Smooth muscle cell (in vitro differentiated cells): ENCODE measurements around the gene NDUFA5. TPM values are rescaled to one million over a fixed set of nuclear protein-coding genes. Genes with fewer than 3 reads are reported as not detected.
"Not testable (repeated sequence)": the region's sequence is repeated elsewhere in the genome, so short reads cannot be mapped to it uniquely, and the experiment has no call there.

Source experiments
- DNase-seq: peaks from one replicate; lab custom pipeline; 2025; ENCODE audit not compliant: unreplicated experiment; lab: John Stamatoyannopoulos, UW
- H2AFZ ChIP-seq: fragments of 200-600 bp; sonication (generic); 2 replicates; pipeline ENCODE4 v1.6.0; 2016; ENCODE audit warnings: antibody characterized with exemption, low read depth, mild to moderate bottlenecking
- H3F3A ChIP-seq: fragments of 200-600 bp; sonication (generic); 2 replicates; pipeline ENCODE4 v1.6.0; 2017; ENCODE audit warnings: antibody characterized with exemption, low read depth
- H3K27ac ChIP-seq: fragments of 200-600 bp; sonication (generic); 2 replicates; pipeline ENCODE4 v1.5.1; 2016; ENCODE audit warnings: low read depth, mild to moderate bottlenecking
- H3K27me3 ChIP-seq: fragments of 200-600 bp; sonication (generic); 2 replicates; pipeline ENCODE4 v1.6.1; 2016; ENCODE audit warnings: low read depth, mild to moderate bottlenecking
- H3K36me3 ChIP-seq: fragments of 200-600 bp; sonication (generic); 2 replicates; pipeline ENCODE4 v1.5.1; 2016; ENCODE audit warnings: low read depth
- H3K4me1 ChIP-seq: fragments of 200-600 bp; sonication (generic); 2 replicates; pipeline ENCODE4 v1.5.1; 2016; ENCODE audit warnings: low read depth
- H3K4me2 ChIP-seq: fragments of 200-600 bp; sonication (generic); 2 replicates; pipeline ENCODE4 v1.6.0; 2016; ENCODE audit warnings: mild to moderate bottlenecking
- H3K4me3 ChIP-seq: fragments of 200-600 bp; sonication (generic); 2 replicates; pipeline ENCODE4 v1.5.1; 2016; ENCODE audit warnings: mild to moderate bottlenecking
- H3K79me2 ChIP-seq: fragments of 200-600 bp; sonication (generic); 2 replicates; pipeline ENCODE4 v1.6.0; 2016; ENCODE audit warnings: low read depth, mild to moderate bottlenecking
- H3K9ac ChIP-seq: fragments of 200-600 bp; sonication (generic); 2 replicates; pipeline ENCODE4 v1.6.0; 2016; ENCODE audit warnings: low read depth
- H3K9me3 ChIP-seq: fragments of 200-600 bp; sonication (generic); replicated peaks from 2 replicates; pipeline ENCODE4 v1.5.1; 2016; ENCODE audit warnings: low read depth
- H4K20me1 ChIP-seq: fragments of 200-600 bp; sonication (generic); 2 replicates; pipeline ENCODE4 v1.6.0; 2016; ENCODE audit warnings: low read depth
- whole genome bisulfite sequencing: methylation state at CpG from one replicate; pipeline ENCODE4 v1.1.7; 2016; ENCODE audit warnings: low lambda C conversion rate; 5-methylcytosine and 5-hydroxymethylcytosine counted together
- polyA plus RNA-seq: library from polyadenylated mRNA; unstranded; fragments of >200 nt; fragmentation: Nextera tagmentation; extraction: Ambion mirVana; gene quantifications from 2 replicates; pipeline ENCODE4 v1.2.1, GENCODE V29; 2016
- total RNA-seq: library from RNA; depleted of rRNA; stranded (reverse); fragments of >200 nt; gene quantifications from 2 replicates; pipeline ENCODE4 v1.2.3, GENCODE V29; 2014
- TF ChIP-seq, protein P1 (sequence below): fragments of 200-600 bp; sonication (generic); IDR thresholded peaks from 2 replicates; pipeline ENCODE4 v1.5.1; 2017; ENCODE audit warnings: borderline replicate concordance, mild to moderate bottlenecking, antibody characterized with exemption; ENCODE audit not compliant: insufficient read depth, poor library complexity, severe bottlenecking

NDUFA5 gene
- total and polyA plus RNA-seq, 2 experiments from 2014 or later, result 94.9 to 108 TPM

DNA sequence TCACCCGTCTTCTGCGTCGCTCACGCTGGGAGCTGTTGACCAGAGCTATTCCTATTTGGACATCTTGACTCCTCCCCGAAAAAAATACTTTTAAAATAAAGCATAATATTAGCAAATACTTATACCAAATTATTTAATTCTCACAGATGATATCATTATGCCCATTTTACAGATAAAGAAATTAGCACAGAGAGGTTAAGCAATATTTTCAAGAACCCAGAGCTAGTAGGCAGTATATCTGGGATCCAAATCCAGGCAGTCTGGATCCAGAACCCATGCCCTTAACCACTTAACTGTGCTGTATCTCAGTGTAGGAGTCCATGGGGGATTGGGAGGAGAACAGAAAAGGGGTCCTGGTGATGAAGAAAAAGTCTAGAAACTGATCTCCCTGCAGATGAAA, 29.4 kb downstream of the NDUFA5 start:
- peak overlapping the region; percentile 70 for H2AFZ ChIP-seq
- H3K4me2 ChIP-seq, result peak overlapping the region; percentile 62
- H3K4me1 ChIP-seq, result peaks cover 2% of the 10 kb centered on the region
- no peak for DNase-seq
- H3K4me3 ChIP-seq, result peak overlapping the region; percentile 53
- no peak overlapping the region for H3K27ac ChIP-seq
- TF ChIP-seq, protein P1, sequence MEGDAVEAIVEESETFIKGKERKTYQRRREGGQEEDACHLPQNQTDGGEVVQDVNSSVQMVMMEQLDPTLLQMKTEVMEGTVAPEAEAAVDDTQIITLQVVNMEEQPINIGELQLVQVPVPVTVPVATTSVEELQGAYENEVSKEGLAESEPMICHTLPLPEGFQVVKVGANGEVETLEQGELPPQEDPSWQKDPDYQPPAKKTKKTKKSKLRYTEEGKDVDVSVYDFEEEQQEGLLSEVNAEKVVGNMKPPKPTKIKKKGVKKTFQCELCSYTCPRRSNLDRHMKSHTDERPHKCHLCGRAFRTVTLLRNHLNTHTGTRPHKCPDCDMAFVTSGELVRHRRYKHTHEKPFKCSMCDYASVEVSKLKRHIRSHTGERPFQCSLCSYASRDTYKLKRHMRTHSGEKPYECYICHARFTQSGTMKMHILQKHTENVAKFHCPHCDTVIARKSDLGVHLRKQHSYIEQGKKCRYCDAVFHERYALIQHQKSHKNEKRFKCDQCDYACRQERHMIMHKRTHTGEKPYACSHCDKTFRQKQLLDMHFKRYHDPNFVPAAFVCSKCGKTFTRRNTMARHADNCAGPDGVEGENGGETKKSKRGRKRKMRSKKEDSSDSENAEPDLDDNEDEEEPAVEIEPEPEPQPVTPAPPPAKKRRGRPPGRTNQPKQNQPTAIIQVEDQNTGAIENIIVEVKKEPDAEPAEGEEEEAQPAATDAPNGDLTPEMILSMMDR, result no peak
- 21% methylated on average over 5 of the region's 5 CpGs for WGBS
- H3K27me3 ChIP-seq, result no peaks in the 10 kb centered on the region
- H3K9ac ChIP-seq, result no peak overlapping the region
- peaks cover 3% of the 10 kb centered on the region for H3F3A ChIP-seq
- no peaks in the 10 kb centered on the region for H4K20me1 ChIP-seq
- no peaks in the 10 kb centered on the region for H3K79me2 ChIP-seq
- no peaks in the 10 kb centered on the region for H3K9me3 ChIP-seq
- H3K36me3 ChIP-seq, result no peaks in the 10 kb centered on the region

DNA sequence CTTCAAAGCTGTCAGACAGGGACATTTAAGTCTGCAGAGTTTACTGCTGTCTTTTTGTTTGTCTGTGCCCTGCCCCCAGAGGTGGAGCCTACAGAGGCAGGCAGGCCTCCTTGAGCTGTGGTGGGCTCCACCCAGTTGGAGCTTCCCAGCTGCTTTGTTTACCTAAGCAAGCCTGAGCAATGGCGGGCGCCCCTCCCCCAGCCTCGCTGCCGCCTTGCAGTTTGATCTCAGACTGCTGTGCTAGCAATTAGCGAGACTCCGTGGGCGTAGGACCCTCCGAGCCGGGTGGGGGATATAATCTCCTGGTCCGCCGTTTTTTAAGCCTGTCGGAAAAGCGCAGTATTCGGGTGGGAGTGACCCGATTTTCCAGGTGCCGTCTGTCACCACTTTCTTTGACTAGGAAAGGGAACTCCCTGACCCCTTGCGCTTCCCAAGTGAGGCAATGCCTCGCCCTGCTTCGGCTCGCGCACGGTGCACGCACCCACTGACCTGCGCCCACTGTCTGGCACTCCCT, 29.8 kb downstream of the NDUFA5 start:
- H3K4me3 ChIP-seq, result peak overlapping the region; percentile 53
- H3K4me2 ChIP-seq, result peak overlapping the region; percentile 62
- H3K27me3 ChIP-seq, result not testable (repeated sequence)

DNA sequence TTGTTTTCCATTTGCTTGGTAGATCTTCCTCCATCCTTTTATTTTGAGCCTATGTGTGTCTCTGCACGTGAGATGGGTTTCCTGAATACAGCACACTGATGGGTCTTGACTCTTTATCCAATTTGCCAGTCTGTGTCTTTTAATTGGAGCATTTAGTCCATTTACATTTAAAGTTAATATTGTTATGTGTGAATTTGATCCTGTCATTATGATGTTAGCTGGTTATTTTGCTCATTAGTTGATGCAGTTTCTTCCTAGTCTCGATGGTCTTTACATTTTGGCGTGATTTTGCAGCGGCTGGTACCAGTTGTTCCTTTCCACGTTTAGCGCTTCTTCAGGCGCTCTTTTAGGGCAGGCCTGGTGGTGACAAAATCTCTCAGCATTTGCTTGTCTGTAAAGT, 31.1 kb downstream of the NDUFA5 start:
- H3K4me1 ChIP-seq, result not testable (repeated sequence)
- WGBS, result 95% methylated on average over 6 of the region's 7 CpGs

More for the DNA sequence above, 29.8 kb downstream of the NDUFA5 start:
- not testable (repeated sequence) for H3K4me1 ChIP-seq, H3K27ac ChIP-seq, DNase-seq, H3K36me3 ChIP-seq, H4K20me1 ChIP-seq, H3K9ac ChIP-seq, H3K9me3 ChIP-seq, H3K79me2 ChIP-seq, H3F3A ChIP-seq
- 6% methylated on average over 23 of the region's 24 CpGs for WGBS
- peak overlapping the region; percentile 70 for H2AFZ ChIP-seq

DNA sequence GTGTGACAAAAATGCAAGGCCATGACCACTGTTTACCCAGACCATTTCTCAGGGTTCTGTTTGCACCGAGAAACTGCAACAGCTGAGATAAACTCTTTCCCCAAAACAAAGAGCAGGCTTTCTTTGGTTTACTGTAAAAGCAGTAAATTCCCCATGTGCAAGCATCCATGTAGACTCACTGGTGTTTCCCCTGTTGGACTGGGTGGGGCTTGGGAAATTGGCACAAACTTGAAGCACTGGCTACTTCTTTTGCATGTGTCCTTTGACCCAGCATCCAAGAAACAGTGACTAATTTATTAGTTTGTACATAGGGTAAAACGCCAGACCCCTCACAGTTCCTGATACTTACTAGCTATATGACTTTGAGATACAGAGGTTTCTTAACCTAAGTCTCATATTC, 35.6 kb downstream of the NDUFA5 start:
- TF ChIP-seq, protein P1, result no peak
- no peak overlapping the region for H3K27ac ChIP-seq
- no peaks in the 10 kb centered on the region for H3K79me2 ChIP-seq
- no peaks in the 10 kb centered on the region for H3K36me3 ChIP-seq
- DNase-seq, result no peak
- no peaks in the 10 kb centered on the region for H4K20me1 ChIP-seq
- H3F3A ChIP-seq, result no peaks in the 10 kb centered on the region
- H3K4me1 ChIP-seq, result no peaks in the 10 kb centered on the region
- H3K4me3 ChIP-seq, result no peak overlapping the region
- 81% methylated on average over 2 of the region's 2 CpGs for WGBS
- H3K27me3 ChIP-seq, result no peaks in the 10 kb centered on the region
- H3K4me2 ChIP-seq, result no peak overlapping the region
- H3K9ac ChIP-seq, result no peak overlapping the region
- no peaks in the 10 kb centered on the region for H3K9me3 ChIP-seq
- H2AFZ ChIP-seq, result no peak overlapping the region

More for the DNA sequence above, 31.1 kb downstream of the NDUFA5 start:
- H3K4me2 ChIP-seq, H3K36me3 ChIP-seq, H3K9me3 ChIP-seq, H3K27me3 ChIP-seq, DNase-seq, H3K79me2 ChIP-seq, H3K4me3 ChIP-seq, H3K9ac ChIP-seq, H2AFZ ChIP-seq, H4K20me1 ChIP-seq, H3K27ac ChIP-seq, H3F3A ChIP-seq: not testable (repeated sequence)

DNA sequence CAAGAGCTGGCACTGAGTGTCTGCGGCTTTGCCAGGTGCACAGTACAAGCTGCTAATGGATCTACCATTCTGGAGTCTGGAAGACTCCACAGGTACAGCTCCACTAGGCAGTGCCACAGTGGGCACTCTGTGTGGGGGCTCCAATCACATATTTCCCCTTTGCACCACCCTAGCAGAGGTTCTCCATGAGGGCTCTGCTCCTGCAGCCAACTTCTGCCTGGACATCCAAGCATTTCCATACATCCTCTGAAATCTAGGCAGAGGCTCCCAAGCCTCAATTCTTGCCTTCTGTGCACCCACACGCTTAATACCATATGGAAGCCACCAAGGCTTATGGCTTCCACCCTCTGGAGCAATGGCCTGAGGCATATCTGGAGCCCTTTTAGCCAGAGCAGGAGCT, 52.4 kb downstream of the NDUFA5 start:
- TF ChIP-seq, protein P1, result no peak
- Histone ChIP-seq H3K9me3 (no peaks in the 10 kb centered on the region), H3K4me2 (no peak overlapping the region), H3K36me3 (no peaks in the 10 kb centered on the region), H3K9ac (no peak overlapping the region), H3K79me2 (no peaks in the 10 kb centered on the region), H3K27me3 (no peaks in the 10 kb centered on the region), H2AFZ (no peak overlapping the region), H3F3A (peaks cover 4% of the 10 kb centered on the region), H3K27ac (no peak overlapping the region), H3K4me3 (no peak overlapping the region), H3K4me1 (peaks cover 14% of the 10 kb centered on the region), H4K20me1 (no peaks in the 10 kb centered on the region)
- DNase-seq, result no peak
- WGBS, result 96% methylated on average over 2 of the region's 2 CpGs
